NOMO-1 treated with dmso at 0.1 percent for 144 hours (cell line): Measurements from ENCODE around the gene MORC1.

Experiments used
- DNase-seq: peaks from one replicate; lab custom pipeline; 2025; ENCODE audit not compliant: unreplicated experiment; lab: John Stamatoyannopoulos, UW

The MORC1 gene

DNA sequence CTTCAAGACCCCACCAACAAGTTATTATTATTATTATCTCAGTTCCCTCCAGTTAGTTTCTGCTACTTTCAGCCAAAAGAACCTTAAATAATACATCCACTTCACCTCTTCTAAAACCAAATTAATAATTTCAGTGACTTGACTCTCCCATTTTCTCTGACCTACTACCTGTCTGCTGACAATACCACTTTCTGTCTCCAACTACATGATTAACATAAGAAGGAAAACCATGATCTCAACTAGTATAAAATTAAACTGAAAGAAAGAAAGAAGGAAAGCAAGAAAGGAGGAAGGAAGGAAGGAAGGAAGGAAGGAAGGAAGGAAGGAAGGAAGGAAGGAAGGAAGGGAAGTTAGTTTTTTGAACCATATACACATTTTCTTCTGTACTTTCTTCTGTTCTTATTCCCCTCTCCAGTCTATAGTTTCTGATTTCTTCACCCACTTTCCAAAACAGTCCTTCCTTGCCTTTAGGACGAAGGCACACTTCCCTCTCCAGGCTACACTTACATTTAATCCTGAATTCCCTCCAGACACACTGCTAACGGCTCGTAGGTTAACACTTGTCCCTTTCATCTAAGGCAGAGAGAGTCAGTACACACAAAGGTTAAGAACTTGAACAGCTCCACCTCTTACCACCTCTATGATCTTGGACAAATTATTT, 84.8 kb downstream of the MORC1 start:
- no peak for DNase-seq

DNA sequence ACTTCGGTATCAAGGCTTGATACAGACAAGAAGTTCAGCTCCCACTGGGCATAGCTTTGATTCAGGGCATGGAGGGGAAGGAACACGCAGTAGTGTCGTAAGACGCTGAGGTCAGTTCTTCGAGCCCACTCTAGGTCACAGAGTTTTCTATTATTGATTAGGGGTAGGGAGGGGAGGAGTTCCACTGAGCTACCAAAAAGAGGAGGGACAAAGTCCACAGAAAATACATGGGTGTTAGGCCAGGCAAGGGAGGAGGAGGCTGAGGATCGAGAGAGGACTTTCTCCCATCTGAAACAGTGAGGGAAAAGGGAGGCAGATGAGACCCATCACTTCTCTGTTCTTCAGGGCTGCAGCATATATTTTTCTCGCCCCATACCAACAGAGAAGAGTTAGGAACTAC, 89.2 kb downstream of the MORC1 start:
- DNase-seq: no peak

DNA sequence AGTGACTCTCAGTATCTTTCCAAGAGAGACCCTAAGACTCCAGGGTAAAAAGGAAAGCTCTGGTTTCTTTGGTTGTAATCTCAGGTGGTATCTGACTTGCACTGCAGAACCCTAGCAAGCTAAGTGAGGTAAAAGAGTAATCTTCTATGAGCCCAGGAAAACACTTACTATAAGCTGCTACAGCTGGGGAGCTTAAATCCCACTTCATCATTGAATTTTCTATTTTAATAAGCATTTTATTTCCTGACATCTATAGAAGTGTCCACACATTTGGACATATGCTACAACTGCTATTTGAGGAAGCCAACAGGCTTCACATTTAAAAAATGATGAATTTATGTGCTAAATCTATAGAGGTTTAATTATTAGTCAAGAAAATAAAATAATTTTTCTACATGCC, 91.1 kb downstream of the MORC1 start:
- DNase-seq: no peak

DNA sequence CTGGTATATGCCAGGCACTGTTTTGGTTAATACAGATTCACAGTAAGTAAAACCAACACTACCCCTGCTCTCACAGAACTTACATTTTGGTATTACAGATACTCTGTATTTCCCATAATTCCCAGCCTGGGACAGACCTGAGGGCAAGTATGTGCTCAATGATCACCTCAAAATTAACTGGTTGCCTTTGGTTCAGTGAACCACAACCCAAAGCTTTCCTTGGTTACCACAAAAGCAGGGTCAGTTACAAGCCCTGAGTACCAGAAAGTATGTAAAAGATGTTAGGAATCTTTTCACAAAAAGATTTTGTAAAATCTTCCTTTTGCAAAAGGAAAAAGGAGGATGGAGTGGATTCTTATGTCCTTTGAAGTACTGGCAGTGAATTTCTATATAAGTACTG, 92.0 kb downstream of the MORC1 start:
- no peak for DNase-seq

DNA sequence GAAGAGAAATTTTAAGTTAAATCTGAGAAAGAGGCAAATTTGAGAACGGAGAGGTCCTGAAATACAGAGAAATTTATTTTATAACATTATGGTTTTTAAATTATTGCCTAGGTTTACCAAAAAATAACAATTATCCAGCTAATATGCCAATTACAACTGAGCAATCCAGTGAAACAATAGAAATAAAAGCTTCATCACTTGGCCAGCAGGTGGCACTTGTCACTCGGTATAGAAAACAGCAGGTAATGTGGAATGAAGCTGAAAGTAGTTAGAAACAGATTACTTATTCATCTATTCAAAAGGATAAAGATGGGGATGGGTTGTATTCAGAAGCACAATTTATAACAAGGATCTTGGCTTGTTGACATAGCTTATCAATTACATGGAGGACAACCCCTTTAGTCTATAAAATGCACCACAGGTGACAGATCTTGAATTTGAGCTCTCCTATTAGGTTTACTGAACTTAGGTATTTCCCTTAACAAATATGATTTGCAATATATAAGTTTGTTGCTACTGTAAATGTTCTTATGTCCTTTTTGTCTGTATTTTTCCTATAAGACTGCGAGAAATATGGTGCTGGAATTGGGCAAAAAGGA, 94.2 kb downstream of the MORC1 start:
- DNase-seq: no peak

DNA sequence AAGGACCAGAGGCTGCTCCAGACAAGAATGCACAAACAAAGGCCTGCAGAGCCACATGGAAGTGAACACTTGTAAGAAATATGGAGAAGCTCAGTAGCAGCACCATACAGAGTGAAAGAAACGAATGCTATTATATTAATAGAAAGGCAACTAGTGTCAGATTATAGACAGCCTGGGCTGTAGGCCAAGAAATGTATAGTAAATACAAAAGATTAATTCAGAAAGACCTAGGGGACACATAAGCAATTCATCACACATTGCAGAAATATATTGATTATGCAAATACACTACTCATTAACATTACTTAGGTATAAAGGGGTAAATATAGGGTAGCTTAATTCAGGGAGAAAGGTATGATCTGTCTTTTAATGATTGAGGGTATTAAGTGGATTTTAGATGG, 94.8 kb downstream of the MORC1 start:
- DNase-seq: no peak

DNA sequence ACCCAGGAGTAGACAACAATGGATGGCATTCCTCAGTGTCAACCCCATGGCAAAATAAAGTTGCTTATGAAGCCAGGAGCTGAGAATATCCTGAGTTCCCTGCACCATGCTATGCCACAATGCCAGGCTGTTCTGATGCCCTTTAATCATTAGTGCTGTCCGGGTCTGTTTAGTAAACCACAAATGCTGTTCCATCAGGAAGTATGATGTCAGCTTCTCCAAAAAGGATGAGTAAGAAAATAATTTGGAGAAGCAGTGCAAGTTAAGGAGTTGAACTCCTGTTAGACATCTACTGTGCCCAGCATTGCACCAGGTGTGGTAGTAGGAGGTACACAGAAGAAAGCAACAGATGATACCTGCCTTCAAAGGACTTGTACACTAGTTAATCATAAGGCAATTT, 96.4 kb downstream of the MORC1 start:
- no peak for DNase-seq

DNA sequence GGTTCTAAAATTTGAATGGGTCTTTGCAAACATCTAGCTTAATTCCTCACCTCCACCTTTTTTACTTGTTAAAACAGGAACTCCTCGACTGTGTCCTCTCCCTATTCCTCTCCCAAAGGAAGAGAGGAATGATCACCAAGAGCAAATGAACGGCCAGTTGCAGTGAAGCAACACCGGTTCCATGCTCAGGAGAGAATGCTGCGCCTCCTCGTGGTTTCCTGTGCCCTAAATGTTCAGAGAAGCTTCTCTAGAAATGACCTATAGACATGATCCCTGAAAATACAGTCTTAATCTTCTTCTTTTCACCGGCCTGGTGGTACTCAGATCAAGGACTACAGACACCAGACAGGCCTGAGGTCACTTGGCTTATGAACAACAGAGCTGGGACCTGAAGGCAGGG, 99.1 kb downstream of the MORC1 start:
- DNase-seq: no peak

DNA sequence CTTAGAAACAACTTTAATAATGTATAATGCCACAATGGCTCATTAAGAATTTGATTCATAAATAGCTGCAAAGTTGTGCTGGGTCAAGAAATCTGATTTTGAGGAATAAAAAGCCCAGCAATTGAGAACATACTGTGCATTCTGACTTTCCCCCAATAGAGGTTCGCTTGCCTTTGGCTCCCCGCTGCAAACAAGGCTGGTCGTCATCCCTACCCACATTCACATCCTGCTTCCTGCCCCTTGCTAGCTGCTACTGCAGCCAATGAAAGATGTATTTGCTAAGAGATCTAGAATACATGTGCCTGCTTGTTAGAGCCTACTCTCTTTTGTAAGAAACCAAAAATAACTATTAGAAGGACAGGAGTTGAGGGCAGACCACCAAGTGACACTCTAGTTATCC, 112.5 kb downstream of the MORC1 start:
- no peak for DNase-seq

DNA sequence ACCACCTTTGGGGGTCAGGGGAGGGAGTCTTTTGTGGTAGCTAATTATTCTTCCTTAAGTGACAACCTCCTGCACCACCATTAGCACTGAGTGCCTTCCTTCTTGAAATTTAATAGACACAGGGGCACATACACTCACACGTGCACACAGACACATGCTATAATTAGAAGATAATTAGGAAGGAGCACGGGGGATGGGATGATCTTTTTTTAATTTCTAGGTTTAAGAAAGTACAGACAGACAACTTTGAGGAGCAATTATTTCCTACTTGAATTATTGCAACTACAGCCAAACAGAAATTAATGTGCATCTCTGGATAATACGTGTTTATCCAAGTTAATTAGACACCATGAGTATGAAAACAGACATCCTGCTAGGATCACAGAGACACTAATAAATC, 119.5 kb downstream of the MORC1 start:
- DNase-seq: no peak

DNA sequence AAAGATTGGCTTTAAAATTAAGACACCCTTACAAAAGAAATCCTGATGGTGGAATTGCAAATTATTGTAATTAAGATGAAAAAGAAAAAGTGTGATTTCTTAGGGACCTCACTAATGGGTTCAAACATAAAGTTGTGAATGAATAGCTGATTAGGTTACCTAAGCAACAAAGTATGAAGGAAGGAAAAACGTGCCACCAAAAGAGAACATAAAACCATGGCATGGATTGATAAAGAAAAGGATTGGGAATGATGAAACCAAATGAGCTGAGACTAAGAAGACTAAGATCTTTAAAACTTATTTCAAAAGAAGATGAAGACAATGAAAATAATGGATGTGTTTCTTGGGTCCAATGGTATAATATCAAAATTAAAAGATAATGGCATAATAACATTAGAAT, 132.1 kb downstream of the MORC1 start:
- no peak for DNase-seq

DNA sequence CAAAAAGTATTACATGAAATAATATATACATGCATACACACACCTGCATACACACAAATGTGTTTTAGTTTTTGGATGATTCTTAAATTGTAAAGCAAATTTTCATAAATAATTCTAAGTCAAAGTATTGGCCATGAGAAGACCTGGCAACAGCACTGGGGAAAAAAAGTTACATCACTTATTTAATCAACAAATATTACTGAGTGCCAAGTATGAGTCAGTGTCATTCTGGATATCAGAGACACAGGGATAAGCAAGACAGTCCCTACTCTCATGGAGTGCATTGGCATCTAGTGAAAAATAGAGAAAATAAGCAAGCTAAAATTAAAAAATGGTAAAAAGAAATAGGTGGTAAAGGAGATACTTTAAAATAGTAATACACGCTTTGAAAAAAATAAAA, 134.9 kb downstream of the MORC1 start:
- no peak for DNase-seq

DNA sequence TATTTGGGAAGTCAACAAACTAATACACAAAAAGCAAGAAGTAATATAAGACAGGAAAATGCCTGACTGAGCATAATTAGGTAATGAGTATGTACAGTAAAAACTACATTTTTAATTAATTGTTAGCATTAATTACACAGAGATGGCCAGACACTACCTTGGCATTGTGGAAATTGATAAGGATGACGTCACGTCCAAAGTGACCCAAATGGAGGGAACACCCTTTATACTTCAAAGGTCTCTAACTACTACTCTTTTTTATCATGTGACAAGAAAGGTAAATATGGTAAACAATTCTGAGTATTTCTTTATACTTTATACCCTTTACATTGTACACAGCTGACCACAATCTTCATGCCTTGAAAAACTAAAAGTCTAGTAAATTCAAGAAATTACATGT, 141.9 kb downstream of the MORC1 start:
- no peak for DNase-seq

DNA sequence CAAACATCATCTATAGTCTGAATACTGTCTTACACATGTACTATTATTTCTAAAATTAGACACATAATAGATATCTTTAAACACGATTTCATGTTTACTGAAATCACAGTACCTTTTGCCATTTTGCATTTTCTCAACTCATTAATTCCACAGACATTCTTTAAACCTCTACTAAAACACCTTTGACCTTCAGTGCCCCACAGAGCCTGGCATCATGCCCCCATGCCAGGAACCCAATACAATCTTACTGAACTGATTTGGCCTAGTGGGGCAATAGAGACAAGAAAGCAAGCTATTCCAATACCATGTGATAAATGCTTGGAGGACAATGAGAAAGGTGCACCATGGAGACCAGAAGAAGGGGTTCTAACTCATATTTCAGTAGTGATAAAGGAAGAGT, 144.9 kb downstream of the MORC1 start:
- no peak for DNase-seq

DNA sequence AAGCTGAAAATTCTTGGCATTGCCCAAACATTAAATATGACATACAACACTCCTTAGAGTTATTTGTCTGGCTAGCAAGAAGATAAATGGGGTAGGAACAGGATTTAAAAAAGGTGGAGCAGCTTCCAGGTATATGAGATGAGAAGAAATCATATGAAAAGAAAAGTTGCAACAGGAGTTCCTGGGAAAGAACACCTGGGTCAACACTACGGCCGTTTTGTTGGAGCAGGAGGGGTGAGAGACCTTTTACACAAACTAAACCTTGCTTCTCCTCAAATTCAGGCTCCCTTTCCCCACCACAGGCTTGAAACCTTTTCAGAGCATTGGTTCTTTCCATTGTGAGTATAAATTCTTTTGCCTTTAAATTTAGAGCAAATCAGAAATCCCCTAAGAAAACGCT, 145.5 kb downstream of the MORC1 start:
- no peak for DNase-seq

DNA sequence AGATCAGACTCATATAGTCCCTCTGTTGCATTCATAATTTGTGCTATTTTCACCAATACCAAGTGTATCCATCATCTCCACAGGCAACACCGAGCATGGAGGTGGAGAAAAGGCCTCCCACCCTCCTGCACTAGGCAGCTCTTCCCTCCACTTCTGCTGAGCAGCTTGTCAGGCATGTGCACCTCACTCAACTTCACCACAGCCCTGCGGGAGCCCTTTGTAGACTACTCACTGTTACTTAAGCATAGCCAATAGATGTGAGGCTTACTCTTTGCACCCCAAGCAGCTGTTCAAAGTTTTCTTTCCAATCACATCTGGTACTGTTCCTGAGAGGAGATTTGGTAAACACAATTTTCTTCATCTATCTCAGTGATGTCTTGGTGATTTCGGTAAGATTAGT, 147.4 kb downstream of the MORC1 start:
- no peak for DNase-seq

DNA sequence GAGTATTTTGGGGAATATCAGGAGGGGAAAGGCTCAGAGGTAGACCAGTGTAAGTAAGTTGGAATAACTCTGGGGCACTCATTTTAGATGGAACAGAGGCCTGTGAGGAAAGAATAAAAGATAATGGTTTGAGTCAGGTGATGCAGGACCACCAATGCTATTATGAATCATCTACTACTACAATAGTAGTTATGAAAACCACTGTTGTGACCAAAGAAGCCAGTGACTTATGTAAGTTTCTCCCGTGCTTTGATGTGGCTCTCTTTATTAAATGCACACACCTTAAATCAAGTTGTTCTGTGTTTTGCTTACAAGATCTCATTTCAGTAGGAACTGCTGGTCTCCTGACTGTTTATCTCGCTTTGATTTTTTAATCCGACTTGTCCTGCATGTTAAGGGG, 151.2 kb downstream of the MORC1 start:
- DNase-seq: no peak

DNA sequence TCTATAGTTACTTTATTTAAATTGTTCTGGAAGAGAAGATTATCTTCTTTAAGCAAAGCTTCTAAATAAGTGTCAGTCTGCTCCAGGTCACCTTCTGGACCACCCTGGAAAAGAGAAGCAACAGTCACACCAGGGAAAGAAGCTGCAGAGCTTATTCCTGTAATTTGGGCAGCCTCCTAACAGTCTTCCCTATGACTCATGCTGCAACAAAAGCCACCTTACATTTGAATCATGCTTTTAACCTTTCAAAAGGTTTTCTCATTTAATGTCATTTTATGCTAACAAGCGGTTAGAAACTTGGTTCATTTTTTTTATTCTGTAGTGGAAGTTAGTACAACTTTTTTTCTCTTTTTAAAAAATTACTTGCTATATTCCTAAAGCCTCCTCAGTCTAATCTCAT, 158.9 kb downstream of the MORC1 start:
- DNase-seq: no peak

DNA sequence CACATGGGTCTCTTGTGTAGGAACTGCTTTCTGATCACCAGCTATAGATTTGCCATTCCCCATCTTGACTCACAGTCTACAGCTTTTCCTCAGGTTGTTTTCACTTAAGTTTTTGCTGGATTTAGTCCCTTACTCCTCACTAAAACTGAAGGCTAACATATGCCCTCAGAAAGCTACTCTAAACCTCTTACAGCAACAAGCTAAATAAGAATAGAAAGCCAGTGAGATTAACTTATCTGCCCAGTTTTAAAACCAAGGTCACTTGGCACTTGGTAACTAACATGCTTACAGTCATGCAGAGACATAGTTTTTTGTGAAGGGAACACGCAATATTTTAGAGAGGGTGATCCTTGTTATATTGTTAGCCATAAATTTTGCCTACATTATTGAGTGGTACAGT, 164.2 kb downstream of the MORC1 start, which contains the start of gene GUCA1C:
TSS of gene GUCA1C (minus strand) at position 180 of the 400 bp plus-strand sequence. CDS start at position 63, 117 bp downstream.
- no peak for DNase-seq

DNA sequence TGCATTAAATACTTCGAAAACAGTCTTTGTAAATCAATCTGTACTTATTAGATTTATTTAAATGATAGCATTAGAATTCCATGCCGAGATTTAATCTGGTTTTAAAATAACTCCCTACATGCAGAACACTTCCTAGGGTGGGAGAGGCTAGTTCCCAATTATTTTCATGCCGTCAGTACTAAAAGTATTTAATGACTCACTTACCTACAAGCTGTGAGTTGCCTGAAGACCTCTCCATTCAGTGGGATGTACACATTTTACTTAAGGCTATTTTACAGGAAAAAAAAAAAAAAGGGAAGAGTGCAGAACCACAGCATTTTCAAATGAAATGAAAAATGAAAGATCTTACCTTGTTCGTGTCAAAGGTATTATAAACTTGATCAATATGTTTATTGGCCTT, 164.7 kb downstream of the MORC1 start:
- no peak for DNase-seq

DNA sequence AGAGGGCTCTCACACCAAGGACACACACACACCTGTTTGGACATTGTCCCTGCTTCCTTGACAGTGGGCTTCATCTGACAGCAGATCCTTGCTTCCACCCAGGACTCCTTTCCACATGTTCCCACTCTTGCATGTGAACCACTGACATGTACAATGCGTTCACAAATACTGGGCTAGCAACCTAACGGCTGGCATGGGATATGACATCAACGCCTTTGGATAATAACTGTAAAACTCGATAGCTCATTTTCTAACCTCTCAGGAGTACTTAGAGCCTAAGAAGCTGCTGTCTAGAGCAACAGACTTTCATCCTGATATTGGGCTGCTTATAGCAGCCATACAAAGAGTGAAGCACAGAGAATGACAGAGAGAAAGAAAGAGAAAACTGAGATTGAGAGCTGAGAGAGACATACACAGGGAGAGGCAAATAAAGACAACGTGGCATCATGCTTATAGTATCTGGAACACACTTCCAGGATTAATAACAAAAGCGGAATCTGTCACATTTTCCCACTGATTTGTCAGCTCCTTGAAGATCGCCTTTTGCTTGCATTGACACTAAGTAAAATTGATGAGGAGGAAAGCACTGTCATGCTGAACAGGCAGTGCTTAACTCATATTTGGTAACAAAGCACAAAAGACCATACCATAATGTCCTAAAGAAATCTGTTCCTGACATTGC, 166.0 kb downstream of the MORC1 start:
- no peak for DNase-seq

DNA sequence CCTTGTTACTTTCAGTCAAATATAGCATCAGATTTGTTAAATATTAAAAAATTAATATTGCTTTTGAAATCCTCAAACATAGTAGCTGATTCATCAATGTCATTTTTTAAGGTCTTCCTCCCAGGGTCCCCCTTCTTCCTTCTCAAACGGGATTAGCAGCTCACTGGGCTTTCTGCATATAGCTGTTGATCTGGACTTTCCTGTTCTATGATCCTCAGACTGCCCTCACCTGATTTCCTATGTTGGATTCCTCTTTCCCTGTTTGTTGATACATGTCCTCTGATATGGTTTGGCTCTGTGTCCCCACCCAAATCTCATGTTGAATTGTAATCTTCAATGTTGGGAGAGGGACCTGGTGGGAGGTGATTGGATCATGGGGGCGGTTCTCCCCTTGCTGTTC, 170.1 kb downstream of the MORC1 start:
- no peak for DNase-seq
